ENCODE data around the gene MUC2. TPM values are rescaled to one million over a fixed set of nuclear protein-coding genes. Genes with fewer than 3 reads are reported as not detected.

The MUC2 gene
- total and polyA plus RNA-seq, 7 donors, result 2.5 to 248 (median 15.4) TPM; not detected in 1

GRCh38 chr11:1089738-1090599 lies 15.3 kb downstream of the MUC2 start:
- intact Hi-C loops (cut with DNase I), result no loop called here

GRCh38 chr11:1090600-1091331 lies 16.1 kb downstream of the MUC2 start:
- Histone ChIP-seq H3K4me1 (no peaks in the 10 kb centered on the region), H3K4me3 (no peak overlapping the region), H3K27ac (no peak overlapping the region), H3K27me3 (no peaks in the 10 kb centered on the region), H3K9me3 (no peaks in the 10 kb centered on the region), H3K36me3 (no peaks in the 10 kb centered on the region)
- no peak for TF ChIP-seq CTCF (IDR thresholded peaks at IDR 0.05)
- TF ChIP-seq EP300 (IDR thresholded peaks at IDR 0.05), result no peak
- no peak for TF ChIP-seq POLR2AphosphoS5 (IDR thresholded peaks at IDR 0.05)
- no peak for TF ChIP-seq POLR2A (IDR thresholded peaks at IDR 0.05)
- whole genome bisulfite sequencing, 2 donors, result 90 to 95% methylated on average over 20 of the region's 20 CpGs
- intact Hi-C loops (cut with DNase I), result no loop called here
- no peak for DNase-seq

More at GRCh38 chr11:1089738-1090599, 15.3 kb downstream of the MUC2 start:
- no peak for DNase-seq
- Histone ChIP-seq H3K27ac (no peak overlapping the region), H3K27me3 (peaks cover 0 to 3% (median 0%) of the 10 kb centered on the region in 3 donors), H3K36me3 (no peaks in the 10 kb centered on the region), H3K4me3 (no peak overlapping the region), H3K9me3 (no peaks in the 10 kb centered on the region), H3K4me1 (no peaks in the 10 kb centered on the region)
- WGBS, 2 donors, result 83 to 91% methylated on average over 31 of the region's 31 CpGs
- TF ChIP-seq CTCF (IDR thresholded peaks at IDR 0.05) (no peak), POLR2A (IDR thresholded peaks at IDR 0.05) (no peak), EP300 (IDR thresholded peaks at IDR 0.05) (no peak), POLR2AphosphoS5 (IDR thresholded peaks at IDR 0.05) (no peak)

- DNase-seq, result no peak
- no peak for TF ChIP-seq CTCF (IDR thresholded peaks at IDR 0.05)
- no peak for TF ChIP-seq POLR2A (IDR thresholded peaks at IDR 0.05)
- TF ChIP-seq POLR2AphosphoS5 (IDR thresholded peaks at IDR 0.05), result no peak
- TF ChIP-seq EP300 (IDR thresholded peaks at IDR 0.05), result no peak
- H3K4me1 ChIP-seq, result no peaks in the 10 kb centered on the region
- H3K27me3 ChIP-seq, result no peaks in the 10 kb centered on the region
- no peak overlapping the region for H3K4me3 ChIP-seq
- H3K27ac ChIP-seq, result no peak overlapping the region
- H3K9me3 ChIP-seq, result no peaks in the 10 kb centered on the region
- H3K36me3 ChIP-seq, result no peaks in the 10 kb centered on the region
- WGBS, 2 donors, result 83 to 91% methylated on average over 12 of the region's 12 CpGs
- intact Hi-C loops (cut with DNase I), result no loop called here
Observed at GRCh38 chr11:1091332-1092083, 16.8 kb downstream of the MUC2 start.

- 66 to 79% methylated on average over 17 of the region's 17 CpGs for WGBS, 2 donors
Observed at GRCh38 chr11:1092145-1092670, 17.5 kb downstream of the MUC2 start.

More at GRCh38 chr11:1092145-1092670, 17.5 kb downstream of the MUC2 start:
- no peaks in the 10 kb centered on the region for H3K9me3 ChIP-seq
- H3K4me1 ChIP-seq, result no peaks in the 10 kb centered on the region
- H3K4me3 ChIP-seq, result no peak overlapping the region
- no peak for TF ChIP-seq EP300 (IDR thresholded peaks at IDR 0.05)
- TF ChIP-seq POLR2A (IDR thresholded peaks at IDR 0.05), result no peak
- no peak for TF ChIP-seq POLR2AphosphoS5 (IDR thresholded peaks at IDR 0.05)
- TF ChIP-seq CTCF (IDR thresholded peaks at IDR 0.05), result no peak
- intact Hi-C loops (cut with DNase I), result no loop called here
- no peaks in the 10 kb centered on the region for H3K36me3 ChIP-seq
- no peak for DNase-seq
- H3K27me3 ChIP-seq, result no peaks in the 10 kb centered on the region
- no peak overlapping the region for H3K27ac ChIP-seq

Data from sigmoid colon (tissue), 7 donors.